Left lung (tissue), 10 donors: ENCODE data around the gene KCTD3. TPM values are rescaled to one million over a fixed set of nuclear protein-coding genes. Genes with fewer than 3 reads are reported as not detected.

Experiments used
- ATAC-seq: fragments of 200-7000 bp; cut with Tn5 transposase; one replicate; pipeline ENCODE4 v1.9.1; 2020; ENCODE audit warnings: moderate library complexity
- DNase-seq, 4 donors: peaks; one replicate each; pipeline ENCODE4 v3.0.0-alpha.2; 2013 to 2020
- H3K27ac ChIP-seq, 2 donors: fragments of 200-600 bp; sonication (generic) in 1 of 2; one replicate each; pipeline versions ENCODE4 v1.5.0 to v1.8.0; 2020 to 2021
- H3K27me3 ChIP-seq, 2 donors: fragments of 200-600 bp; sonication (generic) in 1 of 2; one replicate each; pipeline versions ENCODE4 v1.5.0 to v1.8.0; 2020 to 2021
- H3K36me3 ChIP-seq, 2 donors: fragments of 200-600 bp; sonication (generic) in 1 of 2; one replicate each; pipeline versions ENCODE4 v1.5.0 to v1.8.0; 2020 to 2021
- H3K4me1 ChIP-seq, 2 donors: fragments of 200-600 bp; one replicate each; pipeline ENCODE4 v1.8.0; 2021
- H3K4me3 ChIP-seq, 2 donors: fragments of 200-600 bp; sonication (generic) in 1 of 2; one replicate each; pipeline versions ENCODE4 v1.5.0 to v1.8.0; 2020 to 2021; ENCODE audit warnings: mild to moderate bottlenecking in 1 of 2
- H3K9me3 ChIP-seq, 2 donors: fragments of 200-600 bp; sonication (generic) in 1 of 2; one replicate each; pipeline versions ENCODE4 v1.5.0 to v1.8.0; 2020 to 2021
- CTCF ChIP-seq, 2 donors: fragments of 200-600 bp; sonication (generic) in 1 of 2; IDR thresholded peaks; one replicate each; pipeline versions ENCODE4 v1.5.0 to v1.8.0; 2021; ENCODE audit warnings: antibody characterized with exemption in 2 of 2
- intact Hi-C, 2 donors: fragments of 100-400 bp; cut with DNase I; formaldehyde crosslinking; loops; one replicate each; pipeline versions ENCODE4 v1.11.2 to v1.14.2; 2022
- polyA plus RNA-seq, 6 donors: library from polyadenylated mRNA; unstranded; fragments of 120-200 nt; gene quantifications; one replicate each; pipeline ENCODE4 v1.2.1, GENCODE V29; 2013; ENCODE audit not compliant: insufficient read length in 6 of 6
- total RNA-seq, 2 donors: library from RNA; stranded (reverse); fragmentation: NEBNext Ultra II Directional; extraction: Animal tissue kit (Norgen Biotek cat#: 25700); gene quantifications; one replicate each; pipeline ENCODE4 v1.2.1, GENCODE V29; 2021
- donor health status: DM: no; HTN: yes; CAD: no.
- donor health status: DM: no; HTN: no; CAD: no.

The KCTD3 gene
- total and polyA plus RNA-seq, 8 donors = 19.8 to 81.2 (median 68.9) TPM

GRCh38 chr1:215600867-215601266 lies 33.8 kb downstream of the KCTD3 start:
- peaks cover 0 to 5% of the 10 kb centered on the region in 2 donors for H3K36me3 ChIP-seq
- H3K27ac ChIP-seq = no peak overlapping the region
- ATAC-seq (no peak), DNase-seq (peak in 1 of 4 donors; percentile 54)
- H3K27me3 ChIP-seq = no peaks in the 10 kb centered on the region
- H3K9me3 ChIP-seq = no peaks in the 10 kb centered on the region
- TF ChIP-seq CTCF (IDR thresholded peaks at IDR 0.05) = no peak
- intact Hi-C loops = no loop called here
- no peak overlapping the region for H3K4me3 ChIP-seq
- H3K4me1 ChIP-seq = no peaks in the 10 kb centered on the region

- peaks cover 0 to 5% of the 10 kb centered on the region in 2 donors for H3K36me3 ChIP-seq
- intact Hi-C loops = no loop called here
- ATAC-seq (no peak), DNase-seq (no peak)
- no peak overlapping the region for H3K27ac ChIP-seq
- no peaks in the 10 kb centered on the region for H3K27me3 ChIP-seq
- no peak for TF ChIP-seq CTCF (IDR thresholded peaks at IDR 0.05)
- H3K9me3 ChIP-seq = no peaks in the 10 kb centered on the region
- H3K4me1 ChIP-seq = no peaks in the 10 kb centered on the region
- no peak overlapping the region for H3K4me3 ChIP-seq
Measured at GRCh38 chr1:215601276-215601675, 34.2 kb downstream of the KCTD3 start.

GRCh38 chr1:215603319-215603718 lies 36.2 kb downstream of the KCTD3 start:
- H3K36me3 ChIP-seq = peaks cover 0 to 9% of the 10 kb centered on the region in 2 donors
- intact Hi-C loops = no loop called here

GRCh38 chr1:215605011-215605621 lies 38.0 kb downstream of the KCTD3 start:
- Histone ChIP-seq H3K36me3 (peaks cover 0 to 17% of the 10 kb centered on the region in 2 donors), H3K4me3 (no peak overlapping the region), H3K27me3 (no peaks in the 10 kb centered on the region), H3K9me3 (no peaks in the 10 kb centered on the region), H3K4me1 (no peaks in the 10 kb centered on the region), H3K27ac (no peak overlapping the region)
- no peak for DNase-seq
- ATAC-seq = no peak
- no peak for TF ChIP-seq CTCF (IDR thresholded peaks at IDR 0.05)
- intact Hi-C loops = no loop called here

More at GRCh38 chr1:215603319-215603718, 36.2 kb downstream of the KCTD3 start:
- TF ChIP-seq CTCF (IDR thresholded peaks at IDR 0.05) = no peak
- no peak for DNase-seq
- no peak overlapping the region for H3K27ac ChIP-seq
- no peak for ATAC-seq
- H3K4me1 ChIP-seq = no peaks in the 10 kb centered on the region
- H3K9me3 ChIP-seq = no peaks in the 10 kb centered on the region
- no peak overlapping the region for H3K4me3 ChIP-seq
- no peaks in the 10 kb centered on the region for H3K27me3 ChIP-seq

GRCh38 chr1:215606036-215606435 lies 38.9 kb downstream of the KCTD3 start:
- ATAC-seq (no peak), DNase-seq (no peak)
- Histone ChIP-seq H3K36me3 (peaks cover 0 to 17% of the 10 kb centered on the region in 2 donors), H3K4me3 (no peak overlapping the region), H3K4me1 (no peaks in the 10 kb centered on the region), H3K9me3 (no peaks in the 10 kb centered on the region), H3K27me3 (no peaks in the 10 kb centered on the region), H3K27ac (no peak overlapping the region)
- no peak for TF ChIP-seq CTCF (IDR thresholded peaks at IDR 0.05)
- intact Hi-C loops = no loop called here
